AML-193 (cell line): Measurements from ENCODE around the gene COL23A1.
A peak's percentile ranks its signal among the peaks of the same experiment; 100 is the strongest.

Experiments
- DNase-seq, 2 experiments: peaks; one replicate each; lab custom pipeline; 2025; lab: John Stamatoyannopoulos, UW

COL23A1 gene

GRCh38 chr5:178392931-178393394 is 197.2 kb downstream of the COL23A1 start:
- peak; percentile 96 to 97 for DNase-seq

GRCh38 chr5:178392386-178392785 is 197.8 kb downstream of the COL23A1 start:
- no peak for DNase-seq

- DNase-seq = no peak
Measured at GRCh38 chr5:178391480-178391879, 198.7 kb downstream of the COL23A1 start.

GRCh38 chr5:178389796-178390195 is 200.4 kb downstream of the COL23A1 start:
- no peak for DNase-seq

GRCh38 chr5:178389026-178389729 is 201.0 kb downstream of the COL23A1 start:
- no peak for DNase-seq

GRCh38 chr5:178388386-178389025 is 201.7 kb downstream of the COL23A1 start:
- no peak for DNase-seq

GRCh38 chr5:178387856-178388190 is 202.4 kb downstream of the COL23A1 start:
- DNase-seq = no peak

- no peak for DNase-seq
Measured at GRCh38 chr5:178387061-178387855, 202.9 kb downstream of the COL23A1 start.

GRCh38 chr5:178386336-178386931 is 203.8 kb downstream of the COL23A1 start:
- DNase-seq = no peak

- no peak for DNase-seq
Measured at GRCh38 chr5:178385496-178385890, 204.7 kb downstream of the COL23A1 start.

- DNase-seq = no peak
Measured at GRCh38 chr5:178384816-178385495, 205.2 kb downstream of the COL23A1 start.

- no peak for DNase-seq
Measured at GRCh38 chr5:178383919-178384815, 206.0 kb downstream of the COL23A1 start.

- no peak for DNase-seq
Measured at GRCh38 chr5:178383301-178383918, 206.8 kb downstream of the COL23A1 start.

GRCh38 chr5:178382754-178383164 is 207.4 kb downstream of the COL23A1 start:
- DNase-seq = no peak

- no peak for DNase-seq
Measured at GRCh38 chr5:178381921-178382695, 208.1 kb downstream of the COL23A1 start.

GRCh38 chr5:178381206-178381605 is 209.0 kb downstream of the COL23A1 start:
- DNase-seq = no peak

GRCh38 chr5:178380541-178381074 is 209.6 kb downstream of the COL23A1 start:
- no peak for DNase-seq

- DNase-seq = no peak
Measured at GRCh38 chr5:178380086-178380485, 210.1 kb downstream of the COL23A1 start.
